ENCODE data around the gene KRT9. TPM values are rescaled to one million over a fixed set of nuclear protein-coding genes. Genes with fewer than 3 reads are reported as not detected.

The KRT9 gene
- total and polyA plus RNA-seq, 9 of the 15 experiments (the other 6 are each of a cell fraction or from before 2014, with no cell fraction given): 0.03 TPM; not detected in 8

- TF ChIP-seq ZBTB11 (CRISPR knock-in tag; IDR thresholded peaks at IDR 0.05): peak in 1 of 3 experiments; percentile 50; a peak in 2 of 6 replicates
- TF ChIP-seq SMARCA4 (IDR thresholded peaks at IDR 0.05): peak; percentile 69
- 0 out of 2 replicates have a peak, but pooled peaks have one; percentile 46 for TF ChIP-seq NBN (IDR thresholded peaks at IDR 0.05; ENCODE audit: low read depth)
- peak; percentile 79 for TF ChIP-seq HDAC2 (IDR thresholded peaks at IDR 0.05)
- TF ChIP-seq TFE3 (CRISPR knock-in tag; IDR thresholded peaks at IDR 0.05): no peak
- TF ChIP-seq EGR1 (conservative IDR thresholded peaks at IDR 0.05): no peak
- peak in 1 of 2 experiments; percentile 93; a peak in 2 of 4 replicates for TF ChIP-seq TEAD1 (CRISPR knock-in tag; IDR thresholded peaks at IDR 0.05)
- TF ChIP-seq RNF2 (IDR thresholded peaks at IDR 0.05): no peak
- peak; percentile 86 for TF ChIP-seq CHD4 (IDR thresholded peaks at IDR 0.05; ENCODE audit: insufficient read depth, insufficient replicate concordance, low read depth, low read length, poor library complexity, severe bottlenecking)
- TF ChIP-seq TCF7 (IDR thresholded peaks at IDR 0.05; ENCODE audit: borderline replicate concordance): no peak
- peak; percentile 83; the same call in 1 of the 2 replicates for TF ChIP-seq PTBP1 (IDR thresholded peaks at IDR 0.05; ENCODE audit: low read depth, low read length)
- peak; percentile 73; the same call in 1 of the 2 replicates for TF ChIP-seq SMARCE1 (IDR thresholded peaks at IDR 0.05)
- no peak for TF ChIP-seq ZFP1 (CRISPR knock-in tag; IDR thresholded peaks at IDR 0.05)
- TF ChIP-seq CREM (IDR thresholded peaks at IDR 0.05; ENCODE audit: low read depth): 0 out of 2 replicates have a peak, but pooled peaks have one; percentile 23
- TF ChIP-seq GATA2 (CRISPR knock-in tag; IDR thresholded peaks at IDR 0.05): no peak
- peak; percentile 92 for TF ChIP-seq FOSL1 (tag; conservative IDR thresholded peaks at IDR 0.05)
- 0 out of 2 replicates have a peak, but pooled peaks have one; percentile 22 for TF ChIP-seq ZNF316 (IDR thresholded peaks at IDR 0.05)
- no peak for TF ChIP-seq KLF6 (CRISPR knock-in tag; IDR thresholded peaks at IDR 0.05; ENCODE audit: borderline replicate concordance)
- peak; percentile 61; the same call in 1 of the 2 replicates for TF ChIP-seq POLR2G (IDR thresholded peaks at IDR 0.05; ENCODE audit: low read depth, low read length)
- TF ChIP-seq RBM25 (IDR thresholded peaks at IDR 0.05; ENCODE audit: low read depth, low read length, severe bottlenecking): peak; percentile 96
- TF ChIP-seq NCOA1 (IDR thresholded peaks at IDR 0.05; ENCODE audit: low read depth): no peak
- peak; percentile 37; the same call in 1 of the 2 replicates for TF ChIP-seq ARID1B (IDR thresholded peaks at IDR 0.05)
- TF ChIP-seq NFE2 (IDR thresholded peaks at IDR 0.05; ENCODE audit: low read depth): peak; percentile 73
- 0 out of 2 replicates have a peak, but pooled peaks have one; percentile 16 for TF ChIP-seq HMBOX1 (IDR thresholded peaks at IDR 0.05)
- TF ChIP-seq MTA2 (IDR thresholded peaks at IDR 0.05; ENCODE audit: low read depth): no peak
These were observed 50.1 kb downstream of the KRT9 start (continued) for GRCh38 chr17:41521574-41522261.
